HFFc6 (cell line): ENCODE results near the gene TALDO1. TPM values are rescaled to one million over a fixed set of nuclear protein-coding genes. Genes with fewer than 3 reads are reported as not detected.

ENCODE experiments used
- DNase-seq: peaks from one replicate; pipeline ENCODE4 v3.0.0-alpha.2; 2018
- H3K27ac Mint-ChIP-seq: 2 replicates; pipeline ENCODE4 v1.8.0; 2020; ENCODE audit warnings: mild to moderate bottlenecking, mixed read lengths
- H3K27me3 Mint-ChIP-seq: 2 replicates; pipeline ENCODE4 v1.8.0; 2021; ENCODE audit warnings: mild to moderate bottlenecking, moderate library complexity, mixed read lengths; ENCODE audit not compliant: insufficient read depth
- H3K36me3 Mint-ChIP-seq: 2 replicates; pipeline ENCODE4 v1.8.0; 2021; ENCODE audit warnings: low read depth, mixed read lengths
- H3K4me1 Mint-ChIP-seq: 2 replicates; pipeline ENCODE4 v1.8.0; 2020; ENCODE audit warnings: low read depth, mixed read lengths
- H3K4me3 Mint-ChIP-seq: 2 replicates; pipeline ENCODE4 v1.8.0; 2020; ENCODE audit warnings: mild to moderate bottlenecking, moderate library complexity, mixed read lengths
- H3K9me3 Mint-ChIP-seq: 2 replicates; pipeline ENCODE4 v1.8.0; 2020; ENCODE audit warnings: mild to moderate bottlenecking, mixed read lengths
- total RNA-seq, 6 experiments: library from RNA; stranded (reverse); fragmentation: NEBNext Ultra II Directional; extraction: Animal tissue kit (Norgen Biotek cat#: 25700); gene quantifications; 2 replicates in 1 of 6; 3 replicates in 5 of 6; pipeline ENCODE4 v1.2.3, GENCODE V29; 2021
- TF ChIP-seq, protein P1 (sequence below): fragments of 200-600 bp; sonication (generic); IDR thresholded peaks from 2 replicates; pipeline ENCODE4 v1.5.0; 2021; ENCODE audit warnings: antibody characterized with exemption, mild to moderate bottlenecking

The TALDO1 gene
- total RNA-seq, 6 experiments from 2014 or later: 230 to 351 (median 300) TPM

DNA sequence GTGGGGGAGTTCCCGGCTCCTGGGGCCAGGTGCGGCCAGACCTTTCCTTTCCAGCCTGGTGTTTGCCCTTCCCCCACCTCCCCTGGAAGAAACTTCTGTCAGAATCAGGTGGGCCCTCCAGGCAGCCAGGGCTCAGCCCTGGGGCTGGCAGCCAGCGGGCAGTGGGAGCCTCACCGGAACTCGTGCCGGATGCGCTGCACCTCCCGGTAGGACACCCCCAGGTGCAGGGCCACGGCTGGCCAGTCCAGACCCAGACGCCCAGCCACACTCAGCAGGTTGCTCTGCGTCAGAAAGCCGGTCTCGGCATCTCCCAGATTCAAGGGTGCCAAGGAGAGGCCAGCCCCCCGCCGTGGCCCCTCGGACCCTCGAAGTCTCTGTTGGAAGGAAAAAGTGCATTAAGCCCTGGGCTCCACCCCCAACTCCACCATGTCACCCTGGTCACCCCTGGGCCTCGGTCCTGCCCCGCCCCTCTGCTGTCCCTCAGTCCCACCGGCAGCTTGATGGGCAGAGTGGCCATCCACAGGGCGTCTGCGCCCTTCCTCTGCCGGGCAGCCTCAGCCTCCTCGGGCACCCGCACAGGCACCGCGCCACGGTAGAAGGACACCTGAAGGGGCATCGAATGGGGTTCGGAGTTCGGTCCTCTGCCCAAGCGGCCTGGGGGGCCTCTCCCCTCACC lies 52.5 kb downstream of the TALDO1 start:
- H3K36me3 Mint-ChIP-seq: no peaks in the 10 kb centered on the region
- DNase-seq: no peak
- no peak overlapping the region for H3K4me3 Mint-ChIP-seq
- H3K27ac Mint-ChIP-seq: no peak overlapping the region
- no peaks in the 10 kb centered on the region for H3K9me3 Mint-ChIP-seq
- TF ChIP-seq, protein P1, sequence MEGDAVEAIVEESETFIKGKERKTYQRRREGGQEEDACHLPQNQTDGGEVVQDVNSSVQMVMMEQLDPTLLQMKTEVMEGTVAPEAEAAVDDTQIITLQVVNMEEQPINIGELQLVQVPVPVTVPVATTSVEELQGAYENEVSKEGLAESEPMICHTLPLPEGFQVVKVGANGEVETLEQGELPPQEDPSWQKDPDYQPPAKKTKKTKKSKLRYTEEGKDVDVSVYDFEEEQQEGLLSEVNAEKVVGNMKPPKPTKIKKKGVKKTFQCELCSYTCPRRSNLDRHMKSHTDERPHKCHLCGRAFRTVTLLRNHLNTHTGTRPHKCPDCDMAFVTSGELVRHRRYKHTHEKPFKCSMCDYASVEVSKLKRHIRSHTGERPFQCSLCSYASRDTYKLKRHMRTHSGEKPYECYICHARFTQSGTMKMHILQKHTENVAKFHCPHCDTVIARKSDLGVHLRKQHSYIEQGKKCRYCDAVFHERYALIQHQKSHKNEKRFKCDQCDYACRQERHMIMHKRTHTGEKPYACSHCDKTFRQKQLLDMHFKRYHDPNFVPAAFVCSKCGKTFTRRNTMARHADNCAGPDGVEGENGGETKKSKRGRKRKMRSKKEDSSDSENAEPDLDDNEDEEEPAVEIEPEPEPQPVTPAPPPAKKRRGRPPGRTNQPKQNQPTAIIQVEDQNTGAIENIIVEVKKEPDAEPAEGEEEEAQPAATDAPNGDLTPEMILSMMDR: no peak
- peaks cover 18% of the 10 kb centered on the region for H3K4me1 Mint-ChIP-seq
- peaks cover 4% of the 10 kb centered on the region; the same call in 1 of the 2 replicates for H3K27me3 Mint-ChIP-seq

DNA sequence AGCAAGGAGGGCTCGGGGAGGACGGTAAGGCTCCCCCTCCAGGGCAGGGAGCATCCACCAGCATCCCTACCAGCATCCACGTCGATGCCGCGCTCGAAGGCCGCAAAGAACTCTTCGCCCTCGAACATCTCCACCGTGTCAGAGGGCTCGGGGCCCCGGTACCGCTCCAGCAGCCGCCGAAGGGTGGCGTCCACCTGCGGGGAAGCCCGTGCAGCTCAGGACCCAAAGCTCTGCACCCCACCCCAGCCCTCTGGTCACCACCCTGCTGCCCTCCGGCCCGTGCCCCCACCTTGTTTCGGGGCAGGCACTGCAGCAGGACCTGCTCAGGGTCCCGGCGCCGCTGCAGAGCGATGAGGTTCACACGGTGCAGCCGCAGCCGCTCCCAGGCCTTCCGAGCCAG lies 53.2 kb downstream of the TALDO1 start:
- Mint-ChIP-seq H3K4me1 (peaks cover 18% of the 10 kb centered on the region), H3K4me3 (no peak overlapping the region), H3K36me3 (no peaks in the 10 kb centered on the region), H3K9me3 (no peaks in the 10 kb centered on the region), H3K27me3 (peaks cover 4% of the 10 kb centered on the region; the same call in 1 of the 2 replicates), H3K27ac (no peak overlapping the region)
- no peak for DNase-seq
- TF ChIP-seq, protein P1: no peak

- Mint-ChIP-seq H3K4me1 (peaks cover 15% of the 10 kb centered on the region), H3K9me3 (no peaks in the 10 kb centered on the region)
Observed at GRCh38 chr11:801097-801780, 54.0 kb downstream of the TALDO1 start.

DNA sequence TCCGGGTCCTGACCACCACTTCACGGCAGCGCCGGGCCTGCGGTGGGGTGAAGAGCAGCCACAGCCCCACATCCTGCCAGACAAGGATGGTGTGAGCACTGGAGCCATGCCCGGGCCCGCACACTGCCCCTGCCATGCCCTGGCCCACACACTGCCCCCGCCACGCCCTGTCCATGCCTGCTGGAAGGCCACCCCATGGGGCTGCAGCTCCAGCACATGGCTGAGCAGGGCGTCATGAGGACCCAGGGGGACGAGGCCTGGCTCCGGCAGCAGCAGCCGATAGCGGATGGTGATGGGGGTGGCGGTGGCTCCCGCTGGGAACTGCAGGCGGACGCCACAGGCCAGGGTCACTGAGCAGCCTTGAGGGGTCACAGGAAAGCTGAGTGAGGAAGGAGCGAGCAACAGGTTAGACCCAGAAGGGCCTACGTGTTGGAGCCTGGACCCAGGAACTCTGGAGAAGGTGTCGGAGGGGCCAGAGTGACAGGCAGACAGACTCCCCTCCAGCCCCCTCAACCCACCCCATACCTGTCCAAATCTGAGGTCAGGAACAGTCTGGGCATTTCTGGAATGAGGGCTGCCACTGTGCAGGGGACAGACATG lies 54.9 kb downstream of the TALDO1 start:
- no peaks in the 10 kb centered on the region for H3K36me3 Mint-ChIP-seq
- H3K4me3 Mint-ChIP-seq: no peak overlapping the region
- H3K4me1 Mint-ChIP-seq: peaks cover 6% of the 10 kb centered on the region; the same call in 1 of the 2 replicates

More at GRCh38 chr11:801097-801780, 54.0 kb downstream of the TALDO1 start:
- Mint-ChIP-seq H3K27ac (no peak overlapping the region), H3K36me3 (no peaks in the 10 kb centered on the region), H3K4me3 (no peak overlapping the region), H3K27me3 (peaks cover 2% of the 10 kb centered on the region; the same call in 1 of the 2 replicates)
- TF ChIP-seq, protein P1: no peak
- DNase-seq: no peak

More for the DNA sequence above, 54.9 kb downstream of the TALDO1 start:
- DNase-seq: no peak
- no peak overlapping the region for H3K27ac Mint-ChIP-seq
- TF ChIP-seq, protein P1: no peak
- no peaks in the 10 kb centered on the region for H3K9me3 Mint-ChIP-seq
- peaks cover 2% of the 10 kb centered on the region; the same call in 1 of the 2 replicates for H3K27me3 Mint-ChIP-seq
